Tibial nerve (tissue), 4 donors: ENCODE data around the gene SCARF1.

Experiments
- CTCF ChIP-seq, 5 experiments: fragments of 200-600 bp in 3 of 5; fragments of 450-650 bp in 2 of 5; sonication (generic) in 3 of 5; IDR thresholded peaks; one replicate each; pipeline ENCODE4 v1.5.1; 2016 to 2019; ENCODE audit warnings: antibody characterized with exemption in 5 of 5, mild to moderate bottlenecking in 3 of 5, moderate library complexity in 2 of 5
- EP300 ChIP-seq, 2 donors: sonication (generic); formaldehyde crosslinking; IDR thresholded peaks; one replicate each; pipeline ENCODE4 v1.6.1; 2017; ENCODE audit warnings: antibody characterized with exemption in 2 of 2, mild to moderate bottlenecking in 1 of 2
- POLR2A ChIP-seq, 2 donors: fragments of 450-650 bp; IDR thresholded peaks; one replicate each; pipeline ENCODE4 v1.6.1; 2017; ENCODE audit warnings: antibody characterized with exemption in 2 of 2, mild to moderate bottlenecking in 2 of 2, moderate library complexity in 2 of 2

GRCh38 chr17:1627182-1627981 is 18.1 kb downstream of the SCARF1 start:
- TF ChIP-seq CTCF (IDR thresholded peaks at IDR 0.05) (no peak), POLR2A (IDR thresholded peaks at IDR 0.05) (no peak), EP300 (IDR thresholded peaks at IDR 0.05) (peak in 1 of 2 donors; percentile 77)
